HFF-Myc (cell line): ENCODE data around the gene TAF8.
A peak's percentile ranks its signal among the peaks of the same experiment; 100 is the strongest.
"Not testable (repeated sequence)": the region's sequence is repeated elsewhere in the genome, so short reads cannot be mapped to it uniquely, and the experiment has no call there.

ENCODE experiments used
- DNase-seq: peaks from one replicate; pipeline ENCODE4 v3.0.0-alpha.2; 2011; ENCODE audit warnings: low read depth; ENCODE audit errors: extremely low read depth
- H3K4me3 ChIP-seq: replicated peaks from 2 replicates; pipeline ENCODE4 v1.5.1; 2011; ENCODE audit warnings: low read depth, mild to moderate bottlenecking, control low read depth, low read length
- TF ChIP-seq, protein P1 (sequence below): IDR thresholded peaks from 2 replicates; pipeline ENCODE4 v1.5.1; 2012; ENCODE audit warnings: mild to moderate bottlenecking, low read depth, low read length, control low read depth; ENCODE audit errors: missing control alignments

The TAF8 gene, protein sequence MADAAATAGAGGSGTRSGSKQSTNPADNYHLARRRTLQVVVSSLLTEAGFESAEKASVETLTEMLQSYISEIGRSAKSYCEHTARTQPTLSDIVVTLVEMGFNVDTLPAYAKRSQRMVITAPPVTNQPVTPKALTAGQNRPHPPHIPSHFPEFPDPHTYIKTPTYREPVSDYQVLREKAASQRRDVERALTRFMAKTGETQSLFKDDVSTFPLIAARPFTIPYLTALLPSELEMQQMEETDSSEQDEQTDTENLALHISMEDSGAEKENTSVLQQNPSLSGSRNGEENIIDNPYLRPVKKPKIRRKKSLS

DNA sequence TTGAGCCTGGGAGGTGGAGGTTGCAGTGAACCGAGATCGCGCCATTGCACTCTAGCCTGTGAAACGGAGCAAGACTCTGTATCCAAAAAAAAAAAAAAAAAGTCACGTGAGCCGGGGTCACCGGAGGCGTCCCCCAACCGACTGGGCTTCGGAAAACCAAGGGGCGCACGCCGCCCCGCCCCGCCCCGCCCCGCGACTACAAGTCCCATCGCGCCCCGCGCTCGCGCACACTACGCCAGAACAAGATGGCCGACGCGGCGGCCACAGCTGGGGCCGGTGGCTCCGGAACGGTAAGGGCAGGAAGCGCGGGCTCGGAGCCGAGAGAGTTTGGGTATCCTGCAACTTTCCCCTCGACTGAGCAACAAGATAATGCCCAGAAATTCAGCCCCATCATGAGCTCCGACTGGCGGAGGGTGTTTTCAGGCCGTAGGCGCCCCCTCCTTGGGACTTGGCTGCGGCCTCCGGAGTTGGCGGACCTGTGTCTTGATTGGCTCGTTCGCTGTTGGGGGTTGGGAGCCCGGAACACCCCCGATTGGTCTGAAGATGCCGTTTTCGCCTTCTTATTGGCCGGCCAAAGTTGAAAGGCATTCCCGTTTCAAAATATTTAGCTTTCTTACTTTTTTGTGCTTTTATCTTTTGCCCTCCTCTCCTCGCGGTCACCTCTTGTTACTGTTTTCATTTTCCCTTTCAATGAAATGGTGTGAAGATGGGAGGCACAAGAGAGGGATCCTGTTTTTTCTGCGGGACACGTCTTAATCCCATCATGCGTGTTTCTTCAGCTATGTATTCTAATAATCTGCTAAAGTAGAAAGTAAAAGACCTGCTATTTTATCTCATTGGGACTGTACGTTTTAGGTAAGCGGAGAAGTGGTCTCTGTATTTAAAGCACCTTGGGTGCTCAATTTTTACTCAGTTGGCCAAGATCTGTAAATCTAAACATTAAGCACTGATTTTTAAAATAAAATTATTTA is at the start of gene TAF8:
Gene TAF8, plus strand, starts transcription at position 228 of the 971 bp plus-strand sequence. Its CDS starts 18 bp downstream, at position 246.
- DNase-seq: peak; percentile 73
- TF ChIP-seq, protein P1, sequence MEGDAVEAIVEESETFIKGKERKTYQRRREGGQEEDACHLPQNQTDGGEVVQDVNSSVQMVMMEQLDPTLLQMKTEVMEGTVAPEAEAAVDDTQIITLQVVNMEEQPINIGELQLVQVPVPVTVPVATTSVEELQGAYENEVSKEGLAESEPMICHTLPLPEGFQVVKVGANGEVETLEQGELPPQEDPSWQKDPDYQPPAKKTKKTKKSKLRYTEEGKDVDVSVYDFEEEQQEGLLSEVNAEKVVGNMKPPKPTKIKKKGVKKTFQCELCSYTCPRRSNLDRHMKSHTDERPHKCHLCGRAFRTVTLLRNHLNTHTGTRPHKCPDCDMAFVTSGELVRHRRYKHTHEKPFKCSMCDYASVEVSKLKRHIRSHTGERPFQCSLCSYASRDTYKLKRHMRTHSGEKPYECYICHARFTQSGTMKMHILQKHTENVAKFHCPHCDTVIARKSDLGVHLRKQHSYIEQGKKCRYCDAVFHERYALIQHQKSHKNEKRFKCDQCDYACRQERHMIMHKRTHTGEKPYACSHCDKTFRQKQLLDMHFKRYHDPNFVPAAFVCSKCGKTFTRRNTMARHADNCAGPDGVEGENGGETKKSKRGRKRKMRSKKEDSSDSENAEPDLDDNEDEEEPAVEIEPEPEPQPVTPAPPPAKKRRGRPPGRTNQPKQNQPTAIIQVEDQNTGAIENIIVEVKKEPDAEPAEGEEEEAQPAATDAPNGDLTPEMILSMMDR: no peak
- peak within 1 kb of the TSS; percentile 75 for H3K4me3 ChIP-seq

DNA sequence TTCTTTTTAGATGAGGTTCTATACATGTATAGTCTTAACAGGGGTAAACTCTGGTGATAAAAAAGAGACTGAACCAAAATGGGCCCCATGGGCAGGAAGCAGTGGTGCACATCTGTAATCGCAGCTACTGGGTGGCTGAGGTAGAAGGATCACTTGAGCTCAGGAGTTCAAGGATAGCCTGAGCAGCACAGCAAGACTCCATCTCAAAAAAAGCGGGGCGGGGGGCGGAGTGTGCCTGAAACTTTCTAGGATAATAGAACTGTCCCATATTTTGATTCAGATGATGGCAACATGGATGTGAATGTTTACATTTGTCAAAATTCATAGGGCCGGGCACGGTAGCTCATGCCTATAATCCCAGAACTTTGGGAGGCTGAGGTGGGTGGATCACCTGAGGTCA is 48.8 kb upstream of the TAF8 start:
- no peak for DNase-seq
- H3K4me3 ChIP-seq: no peak overlapping the region
- TF ChIP-seq, protein P1: no peak

DNA sequence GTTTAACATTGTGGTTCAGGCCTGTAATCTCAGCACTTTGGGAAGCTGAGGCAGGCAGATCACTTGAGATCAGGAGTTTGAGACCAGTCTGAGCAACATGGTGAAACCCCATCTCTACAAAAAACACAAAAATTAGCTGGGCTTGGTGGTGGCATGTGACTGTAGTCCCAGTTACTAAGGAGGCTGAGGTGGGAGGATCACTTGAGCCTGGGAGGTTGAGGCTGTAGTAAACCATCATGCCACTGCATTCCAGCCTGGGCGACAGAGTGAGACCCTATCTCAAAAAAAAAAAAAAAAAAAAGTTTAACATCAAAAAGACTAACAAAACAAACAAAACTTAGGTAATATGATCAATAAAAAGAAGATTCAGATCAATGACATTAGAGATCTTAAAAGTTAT is 46.7 kb upstream of the TAF8 start:
- not testable (repeated sequence) for DNase-seq, H3K4me3 ChIP-seq

DNA sequence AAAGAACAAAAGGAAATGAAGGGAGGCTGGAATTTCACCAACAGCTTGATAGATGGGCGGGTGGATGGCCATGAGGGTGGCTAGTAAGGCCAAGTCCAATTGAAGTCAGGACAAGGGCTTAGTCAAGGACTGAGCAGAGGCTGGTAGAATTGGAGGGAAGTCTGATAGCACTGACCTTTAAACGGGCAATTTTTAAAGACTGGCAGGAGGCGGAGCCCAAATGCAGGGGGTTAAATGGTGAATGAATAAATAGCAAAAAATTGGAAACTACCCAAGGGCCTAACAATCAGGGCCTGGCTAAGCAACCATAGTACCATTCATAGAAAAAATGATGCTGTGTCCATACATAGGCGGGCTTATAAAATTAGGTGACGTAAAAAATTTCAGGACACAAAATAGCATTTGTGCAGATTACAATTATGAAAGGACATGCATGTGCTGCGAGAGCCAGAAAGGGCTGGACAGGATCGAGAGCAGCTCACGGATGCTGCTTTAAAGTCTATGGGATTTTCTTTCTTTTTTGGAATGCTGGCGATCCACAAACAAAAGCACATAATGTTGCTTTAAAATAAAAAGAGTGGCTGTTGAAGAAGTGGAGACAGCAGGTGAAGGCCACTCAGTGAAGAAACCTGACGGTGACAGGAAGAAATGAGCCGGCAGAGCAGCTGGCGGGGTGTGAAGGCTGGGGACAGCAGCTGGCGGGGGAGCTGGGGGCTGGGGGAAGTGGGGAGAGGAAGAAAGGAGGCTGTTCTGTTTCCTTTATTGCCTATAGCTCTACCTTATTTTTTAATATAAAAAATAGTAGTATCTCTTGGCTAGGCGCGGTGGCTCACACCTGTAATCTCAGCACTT is 42.8 kb upstream of the TAF8 start:
- no peak overlapping the region for H3K4me3 ChIP-seq
- TF ChIP-seq, protein P1: no peak
- DNase-seq: no peak

DNA sequence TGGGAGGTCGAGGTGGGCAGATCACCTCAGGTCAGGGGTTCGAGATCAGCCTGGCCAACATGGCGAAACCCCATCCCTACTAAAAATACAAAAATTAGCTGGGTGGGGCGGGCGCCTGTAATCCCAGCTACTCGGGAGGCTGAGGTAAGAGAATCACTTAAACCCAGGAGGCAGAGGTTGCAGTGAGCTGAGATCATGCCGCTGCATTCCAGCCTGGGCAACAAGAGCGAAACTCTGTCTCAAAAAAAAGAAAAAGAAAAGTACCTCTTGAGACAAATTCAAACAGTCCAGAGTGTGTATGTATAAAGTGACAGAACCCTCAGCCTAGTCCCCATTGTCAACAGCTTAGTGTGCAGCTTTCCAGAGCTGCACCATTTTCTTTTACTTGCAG is 42.2 kb upstream of the TAF8 start:
- not testable (repeated sequence) for DNase-seq, H3K4me3 ChIP-seq

DNA sequence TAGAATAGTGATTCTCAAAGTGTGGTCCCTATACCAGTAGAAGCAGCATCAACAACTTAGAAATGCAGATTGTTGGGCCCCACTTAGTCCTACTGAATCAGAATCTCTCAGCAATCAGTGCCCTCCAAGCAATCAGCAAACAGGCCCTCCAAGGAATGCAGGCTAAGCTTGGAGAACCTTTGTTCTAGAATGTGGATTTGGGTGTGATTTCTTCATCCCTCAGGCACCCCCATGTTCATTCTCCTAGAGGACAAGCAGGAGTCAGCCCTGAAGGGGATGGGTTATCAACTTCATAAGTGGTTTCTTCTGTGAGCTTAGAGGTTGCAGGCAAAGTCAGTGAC is 40.5 kb upstream of the TAF8 start:
- no peak overlapping the region for H3K4me3 ChIP-seq
- TF ChIP-seq, protein P1: no peak
- DNase-seq: no peak

DNA sequence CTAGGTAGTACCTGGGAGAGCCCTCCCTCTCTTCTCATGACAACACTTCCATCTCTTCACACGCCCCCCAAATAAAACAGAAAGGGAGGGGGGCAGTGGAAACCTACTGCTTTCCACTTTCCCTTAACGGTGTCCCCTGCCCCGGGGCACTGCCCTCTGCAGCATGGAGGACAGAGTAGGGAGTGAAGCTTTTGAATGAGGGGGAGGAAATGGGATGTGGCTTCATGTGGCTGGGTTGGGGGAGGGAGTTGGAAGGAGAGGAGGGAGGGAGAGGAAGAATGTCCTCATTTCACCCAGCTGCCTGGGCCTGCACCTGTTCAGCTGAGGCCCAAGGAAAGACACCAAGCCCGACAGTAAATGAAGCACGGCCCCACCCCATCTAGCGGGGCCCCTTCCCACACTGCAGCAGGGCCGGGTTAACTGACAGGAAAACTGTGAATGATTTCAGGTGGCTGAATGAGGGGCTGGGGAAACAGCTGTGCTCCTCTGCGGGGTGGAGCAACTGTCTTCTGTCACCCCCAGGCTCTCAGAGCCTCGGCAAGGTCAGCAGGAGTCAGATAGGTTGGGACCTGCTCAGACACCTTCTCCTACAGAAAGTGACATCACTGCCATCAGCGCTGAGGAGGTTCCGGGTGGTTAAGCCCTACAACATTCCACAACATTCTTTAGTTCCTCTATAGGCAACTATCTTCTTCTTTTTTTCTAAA is 40.0 kb upstream of the TAF8 start:
- DNase-seq: no peak
- TF ChIP-seq, protein P1: no peak
- H3K4me3 ChIP-seq: no peak overlapping the region
